Cardiac fibroblast (primary cell): ENCODE measurements around the gene RAX2.

Source experiments
- DNase-seq, 2 donors: peaks; one replicate each; pipeline versions ENCODE4 v3.0.0 to v3.0.0-alpha.2; 2010; ENCODE audit warnings: low read depth in 2 of 2
- H3K4me3 ChIP-seq, 2 donors: replicated peaks in 1 of 2; 1 replicate in 1 of 2; 2 replicates in 1 of 2; pipeline ENCODE4 v1.5.1; 2011; ENCODE audit warnings: low read depth in 2 of 2, low read length in 2 of 2, mild to moderate bottlenecking in 2 of 2, moderate library complexity in 1 of 2
- TF ChIP-seq, protein P1 (sequence below): IDR thresholded peaks from one replicate; pipeline ENCODE4 v1.5.1; 2011; ENCODE audit warnings: low read depth, mild to moderate bottlenecking, low read length, inconsistent platforms

RAX2 gene

DNA sequence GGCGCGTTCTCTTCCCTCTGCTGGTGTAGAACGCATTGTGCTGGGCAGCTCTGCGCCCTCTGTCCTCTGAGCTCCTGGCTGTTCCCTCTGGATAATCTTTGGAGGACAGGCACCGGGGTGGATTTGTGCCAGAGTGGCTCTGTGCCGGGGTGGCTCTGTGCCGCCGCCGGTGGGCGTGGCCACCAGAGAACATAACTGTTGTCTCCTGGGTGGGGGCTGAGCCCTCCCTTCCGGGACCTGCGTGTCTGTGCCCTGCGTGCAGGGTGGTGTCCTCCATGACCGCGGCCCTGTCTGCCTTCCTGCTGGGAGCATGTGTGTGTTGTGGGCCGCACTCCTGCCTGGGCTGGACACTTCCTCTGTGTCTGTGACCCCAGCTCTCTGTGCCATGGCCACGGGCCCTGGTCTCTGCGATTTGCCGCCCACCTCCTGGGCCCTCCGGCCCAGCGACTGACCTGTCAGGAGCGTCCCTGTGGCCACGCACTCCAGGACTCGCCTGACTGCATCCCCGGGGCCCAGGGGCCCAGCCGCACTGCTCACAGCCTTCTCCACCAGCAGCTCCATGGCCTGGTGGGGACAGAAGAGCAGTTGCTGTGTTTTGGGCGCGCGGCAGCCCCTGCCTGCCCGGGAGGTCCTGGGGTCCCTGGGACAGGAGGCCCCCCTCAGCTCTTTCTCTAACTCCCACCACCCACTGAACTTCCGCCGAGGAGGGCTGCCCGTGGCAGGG is 36.6 kb upstream of the RAX2 start:
- no peak overlapping the region for H3K4me3 ChIP-seq
- TF ChIP-seq, protein P1, sequence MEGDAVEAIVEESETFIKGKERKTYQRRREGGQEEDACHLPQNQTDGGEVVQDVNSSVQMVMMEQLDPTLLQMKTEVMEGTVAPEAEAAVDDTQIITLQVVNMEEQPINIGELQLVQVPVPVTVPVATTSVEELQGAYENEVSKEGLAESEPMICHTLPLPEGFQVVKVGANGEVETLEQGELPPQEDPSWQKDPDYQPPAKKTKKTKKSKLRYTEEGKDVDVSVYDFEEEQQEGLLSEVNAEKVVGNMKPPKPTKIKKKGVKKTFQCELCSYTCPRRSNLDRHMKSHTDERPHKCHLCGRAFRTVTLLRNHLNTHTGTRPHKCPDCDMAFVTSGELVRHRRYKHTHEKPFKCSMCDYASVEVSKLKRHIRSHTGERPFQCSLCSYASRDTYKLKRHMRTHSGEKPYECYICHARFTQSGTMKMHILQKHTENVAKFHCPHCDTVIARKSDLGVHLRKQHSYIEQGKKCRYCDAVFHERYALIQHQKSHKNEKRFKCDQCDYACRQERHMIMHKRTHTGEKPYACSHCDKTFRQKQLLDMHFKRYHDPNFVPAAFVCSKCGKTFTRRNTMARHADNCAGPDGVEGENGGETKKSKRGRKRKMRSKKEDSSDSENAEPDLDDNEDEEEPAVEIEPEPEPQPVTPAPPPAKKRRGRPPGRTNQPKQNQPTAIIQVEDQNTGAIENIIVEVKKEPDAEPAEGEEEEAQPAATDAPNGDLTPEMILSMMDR = no peak
- no peak for DNase-seq

DNA sequence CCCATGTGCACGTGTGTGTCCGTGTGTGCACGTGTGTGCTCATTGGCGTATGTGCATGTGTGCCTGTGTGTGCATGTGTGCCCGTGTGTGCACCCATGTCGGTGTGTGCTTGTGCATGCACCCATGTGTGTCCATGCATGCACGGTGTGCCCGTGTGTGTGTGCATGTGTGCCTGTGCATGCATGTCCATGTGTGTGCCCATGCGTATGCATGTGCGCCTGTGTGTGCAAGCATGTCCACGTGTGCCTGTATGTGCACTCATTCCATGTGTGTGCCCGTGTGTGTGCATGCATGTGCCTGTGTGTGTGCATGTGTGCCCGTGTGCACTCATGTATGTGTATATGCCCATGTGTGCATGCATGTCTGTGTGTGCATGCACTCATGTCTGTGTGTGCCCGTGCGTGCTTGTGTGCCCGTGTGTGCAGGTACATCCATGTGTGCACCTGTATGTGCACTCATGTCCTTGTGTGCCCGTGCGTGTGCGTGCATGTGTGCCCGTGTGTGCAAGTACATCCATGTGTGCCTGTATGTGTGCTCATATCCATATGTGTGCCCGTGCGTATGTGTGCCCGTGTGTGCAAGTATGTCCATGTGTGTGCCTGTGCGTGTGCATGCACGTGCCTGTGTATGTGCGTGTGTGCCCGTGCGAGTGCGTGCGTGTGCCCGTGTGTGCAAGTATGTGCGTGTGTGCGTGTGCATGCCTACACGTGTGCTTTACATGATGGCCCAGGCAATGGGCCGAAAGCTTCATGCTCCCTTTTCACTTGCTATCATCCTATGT is 35.7 kb upstream of the RAX2 start:
- DNase-seq = no peak
- TF ChIP-seq, protein P1 = no peak
- no peak overlapping the region for H3K4me3 ChIP-seq

DNA sequence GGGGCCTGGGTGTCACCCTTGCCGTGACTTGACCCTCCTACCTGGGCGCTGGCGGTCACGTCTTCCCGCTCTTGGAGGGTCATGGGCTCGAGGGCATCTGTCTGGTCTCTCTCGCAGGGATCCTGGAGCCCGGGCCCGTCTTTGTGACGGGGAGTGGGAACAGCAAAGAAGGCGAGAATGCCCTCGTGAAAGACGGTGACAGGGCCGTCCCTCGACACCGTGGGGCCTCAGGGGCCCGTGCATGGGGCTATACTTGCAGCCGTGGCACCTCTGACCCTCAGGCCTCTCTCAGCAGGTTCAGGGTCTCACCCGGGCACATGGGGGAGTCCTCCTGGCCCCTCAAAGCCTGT is 35.1 kb upstream of the RAX2 start:
- TF ChIP-seq, protein P1 = no peak
- no peak overlapping the region for H3K4me3 ChIP-seq
- no peak for DNase-seq

DNA sequence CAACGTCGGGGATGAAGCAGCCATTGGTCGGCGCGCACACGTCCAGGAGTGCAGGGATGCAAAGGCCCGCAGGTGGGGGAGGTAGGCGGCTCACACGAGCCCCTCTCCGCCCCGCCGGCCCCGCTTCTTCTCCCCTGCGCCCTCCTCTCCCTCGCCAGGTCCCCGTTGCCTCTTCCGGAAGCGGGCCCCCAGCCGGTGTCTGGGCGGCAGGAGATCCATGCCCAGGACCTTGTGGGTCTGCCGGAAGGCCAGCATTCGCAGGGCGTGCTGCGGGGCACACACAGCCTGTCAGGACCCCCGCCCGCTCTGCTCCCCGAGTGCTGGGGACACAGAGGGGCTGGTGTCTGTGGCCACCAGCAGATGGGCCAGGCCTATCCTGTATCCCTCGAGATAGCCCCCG is 33.8 kb upstream of the RAX2 start:
- no peak for DNase-seq
- TF ChIP-seq, protein P1 = no peak
- no peak overlapping the region for H3K4me3 ChIP-seq

DNA sequence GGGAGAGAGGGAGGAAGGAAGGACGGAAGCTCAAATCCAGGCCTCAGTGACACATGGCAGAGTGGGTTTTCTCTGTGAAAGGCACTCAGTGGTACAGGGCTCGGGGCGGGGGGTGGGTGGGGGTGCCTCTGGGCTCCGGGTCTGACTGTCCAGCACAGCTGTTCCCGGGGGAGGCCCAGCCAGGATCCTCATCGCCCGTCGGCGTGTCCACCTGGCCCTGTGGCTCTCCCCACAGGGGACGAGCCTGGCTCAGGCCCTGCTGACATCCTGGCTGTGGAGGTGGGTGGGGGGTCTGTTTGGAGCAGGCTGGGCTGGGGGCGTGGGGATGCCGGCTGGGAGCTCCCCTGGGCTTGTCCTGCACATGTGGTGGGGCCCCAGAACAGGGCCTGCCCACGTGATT is 32.4 kb upstream of the RAX2 start:
- no peak overlapping the region for H3K4me3 ChIP-seq
- DNase-seq = no peak
- TF ChIP-seq, protein P1 = no peak

DNA sequence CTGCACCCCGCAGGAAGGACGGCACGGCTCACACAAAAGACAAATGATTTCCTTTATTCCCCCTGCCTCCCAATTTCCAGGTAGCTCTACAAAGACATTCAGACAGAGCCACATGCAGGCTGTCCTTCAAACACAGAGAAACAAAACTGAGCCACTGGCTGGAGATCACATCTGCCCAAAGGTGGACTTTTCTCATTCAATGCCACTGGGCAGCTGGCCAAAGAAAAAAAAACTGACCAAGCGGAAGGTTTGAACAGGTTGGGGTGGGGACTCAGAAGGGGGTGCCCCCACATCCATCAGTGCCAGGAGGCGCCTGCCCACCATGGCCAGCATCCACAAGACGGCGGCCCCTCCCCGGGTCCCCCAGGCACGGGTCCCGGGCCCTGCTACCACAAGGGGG is 32.0 kb upstream of the RAX2 start:
- TF ChIP-seq, protein P1 = no peak
- no peak overlapping the region for H3K4me3 ChIP-seq
- no peak for DNase-seq
